IPS DF 4.7 (cell line): ENCODE results near the gene ELFN2.
"Not testable (repeated sequence)": the region's sequence is repeated elsewhere in the genome, so short reads cannot be mapped to it uniquely, and the experiment has no call there.

Experiments
- DNase-seq: peaks from one replicate; pipeline ENCODE4 v3.0.0-alpha.2; 2013; ENCODE audit warnings: low spot score; ENCODE audit errors: extremely low read depth

ELFN2 gene

GRCh38 chr22:37411655-37412054, 15.6 kb downstream of the ELFN2 start:
- no peak for DNase-seq

- no peak for DNase-seq
These were observed 16.9 kb downstream of the ELFN2 start for GRCh38 chr22:37410174-37411055.

GRCh38 chr22:37409459-37410050, 17.7 kb downstream of the ELFN2 start:
- no peak for DNase-seq

GRCh38 chr22:37409031-37409430, 18.2 kb downstream of the ELFN2 start:
- DNase-seq, result no peak

GRCh38 chr22:37407856-37408255, 19.4 kb downstream of the ELFN2 start:
- DNase-seq, result no peak

- no peak for DNase-seq
These were observed 20.6 kb downstream of the ELFN2 start for GRCh38 chr22:37406441-37407235.

GRCh38 chr22:37404091-37404490, 23.2 kb downstream of the ELFN2 start:
- DNase-seq, result no peak

- DNase-seq, result no peak
These were observed 23.9 kb downstream of the ELFN2 start for GRCh38 chr22:37403267-37403960.

- DNase-seq, result no peak
These were observed 25.1 kb downstream of the ELFN2 start for GRCh38 chr22:37402184-37402506.

- DNase-seq, result no peak
These were observed 25.7 kb downstream of the ELFN2 start for GRCh38 chr22:37401401-37402183.

GRCh38 chr22:37400719-37401118, 26.6 kb downstream of the ELFN2 start:
- no peak for DNase-seq

GRCh38 chr22:37399457-37399856, 27.8 kb downstream of the ELFN2 start:
- DNase-seq, result not testable (repeated sequence)

GRCh38 chr22:37397226-37397625, 30.1 kb downstream of the ELFN2 start:
- DNase-seq, result no peak

GRCh38 chr22:37396488-37397084, 30.7 kb downstream of the ELFN2 start:
- DNase-seq, result no peak

- no peak for DNase-seq
These were observed 32.9 kb downstream of the ELFN2 start for GRCh38 chr22:37394341-37394740.

- no peak for DNase-seq
These were observed 33.5 kb downstream of the ELFN2 start for GRCh38 chr22:37393746-37394145.

- no peak for DNase-seq
These were observed 34.5 kb downstream of the ELFN2 start for GRCh38 chr22:37392721-37393328.

- no peak for DNase-seq
These were observed 35.6 kb downstream of the ELFN2 start for GRCh38 chr22:37391702-37392101.

GRCh38 chr22:37390075-37390474, 37.2 kb downstream of the ELFN2 start:
- DNase-seq, result no peak

- no peak for DNase-seq
These were observed 38.7 kb downstream of the ELFN2 start for GRCh38 chr22:37388538-37388937.
